ENCODE results near the gene PRDX5.

- TF ChIP-seq CTCF (IDR thresholded peaks at IDR 0.05; ENCODE audit: low read length), result peak; percentile 98
- TF ChIP-seq EZH2 (IDR thresholded peaks at IDR 0.05; ENCODE audit: borderline replicate concordance, low read length), result no peak
These were observed 13.4 kb upstream of the PRDX5 start for GRCh38 chr11:64304316-64305072.

Data from OCI-LY1 (cell line).